Astrocyte (in vitro differentiated cells and primary cell): ENCODE measurements around the gene MCTP1. TPM values are rescaled to one million over a fixed set of nuclear protein-coding genes. Genes with fewer than 3 reads are reported as not detected.

Source experiments
- DNase-seq: peaks from one replicate; pipeline ENCODE4 v3.0.0-alpha.2; 2010; ENCODE audit warnings: low read depth
- FAIRE-seq: peaks from 2 replicates; lab custom pipeline; 2011; peaks lifted over from hg19 to GRCh38; lab: Jason Lieb, UNC
- H2AFZ ChIP-seq: 2 replicates; pipeline ENCODE4 v1.6.0; 2012; ENCODE audit warnings: low read depth, low read length, inconsistent platforms
- H3K27ac ChIP-seq: 2 replicates; pipeline ENCODE4 v1.5.1; 2011; ENCODE audit warnings: low read depth, low read length, inconsistent platforms
- H3K27me3 ChIP-seq: 2 replicates; pipeline ENCODE4 v1.6.0; 2011; ENCODE audit warnings: low read length, inconsistent platforms; ENCODE audit not compliant: insufficient read depth
- H3K36me3 ChIP-seq: 2 replicates; pipeline ENCODE4 v1.5.1; 2011; ENCODE audit warnings: low read length, inconsistent platforms; ENCODE audit not compliant: insufficient read depth
- H3K4me1 ChIP-seq: 2 replicates; pipeline ENCODE4 v1.5.1; 2011; ENCODE audit warnings: low read length, inconsistent platforms; ENCODE audit not compliant: insufficient read depth
- H3K4me2 ChIP-seq: 2 replicates; pipeline ENCODE4 v1.6.0; 2012; ENCODE audit warnings: low read length, inconsistent platforms
- H3K4me3 ChIP-seq: 2 replicates; pipeline ENCODE4 v1.5.1; 2011; ENCODE audit warnings: low read depth, mild to moderate bottlenecking, low read length, inconsistent platforms; ENCODE audit not compliant: insufficient read depth
- H3K79me2 ChIP-seq: 2 replicates; pipeline ENCODE4 v1.6.0; 2012; ENCODE audit warnings: mild to moderate bottlenecking, low read length, inconsistent platforms; ENCODE audit not compliant: insufficient read depth
- H3K9ac ChIP-seq: 2 replicates; pipeline ENCODE4 v1.6.0; 2012; ENCODE audit warnings: mild to moderate bottlenecking, low read length, inconsistent platforms
- H3K9me3 ChIP-seq: 2 replicates; pipeline ENCODE4 v1.5.1; 2012; ENCODE audit warnings: low read depth, mild to moderate bottlenecking, low read length, inconsistent platforms; ENCODE audit not compliant: insufficient read depth
- H4K20me1 ChIP-seq: 2 replicates; pipeline ENCODE4 v1.6.0; 2012; ENCODE audit warnings: low read length, inconsistent platforms; ENCODE audit not compliant: insufficient read depth
- H3K27ac Mint-ChIP-seq: one replicate; pipeline ENCODE4 v1.8.0; 2021; ENCODE audit warnings: mild to moderate bottlenecking, mixed read lengths; ENCODE audit not compliant: unreplicated experiment
- H3K27me3 Mint-ChIP-seq: one replicate; pipeline ENCODE4 v1.8.0; 2021; ENCODE audit warnings: low read depth, mixed read lengths; ENCODE audit not compliant: unreplicated experiment
- H3K36me3 Mint-ChIP-seq: one replicate; pipeline ENCODE4 v1.8.0; 2021; ENCODE audit warnings: low read depth, mixed read lengths; ENCODE audit not compliant: unreplicated experiment
- H3K4me1 Mint-ChIP-seq: one replicate; pipeline ENCODE4 v1.8.0; 2021; ENCODE audit warnings: low read depth, mixed read lengths; ENCODE audit not compliant: unreplicated experiment
- H3K4me3 Mint-ChIP-seq: one replicate; pipeline ENCODE4 v1.8.0; 2021; ENCODE audit warnings: mild to moderate bottlenecking, moderate library complexity, mixed read lengths; ENCODE audit not compliant: unreplicated experiment
- H3K9me3 Mint-ChIP-seq: one replicate; pipeline ENCODE4 v1.8.0; 2021; ENCODE audit warnings: mild to moderate bottlenecking, mixed read lengths; ENCODE audit not compliant: unreplicated experiment
- EZH2 ChIP-seq: IDR thresholded peaks from 2 replicates; pipeline ENCODE4 v1.6.1; 2012; ENCODE audit warnings: mild to moderate bottlenecking, low read length, inconsistent platforms; ENCODE audit not compliant: insufficient read depth
- total RNA-seq: library from RNA; stranded (reverse); gene quantifications from 2 replicates; pipeline ENCODE4 v1.2.1, GENCODE V29; 2021
- TF ChIP-seq, protein P1 (sequence below): IDR thresholded peaks from 2 replicates; pipeline ENCODE4 v1.5.1; 2011; ENCODE audit warnings: low read depth, mild to moderate bottlenecking, inconsistent platforms, low read length, moderate library complexity; ENCODE audit not compliant: insufficient read depth

The MCTP1 gene
- total RNA-seq, 1 donor from 2014 or later: 40.6 TPM

DNA sequence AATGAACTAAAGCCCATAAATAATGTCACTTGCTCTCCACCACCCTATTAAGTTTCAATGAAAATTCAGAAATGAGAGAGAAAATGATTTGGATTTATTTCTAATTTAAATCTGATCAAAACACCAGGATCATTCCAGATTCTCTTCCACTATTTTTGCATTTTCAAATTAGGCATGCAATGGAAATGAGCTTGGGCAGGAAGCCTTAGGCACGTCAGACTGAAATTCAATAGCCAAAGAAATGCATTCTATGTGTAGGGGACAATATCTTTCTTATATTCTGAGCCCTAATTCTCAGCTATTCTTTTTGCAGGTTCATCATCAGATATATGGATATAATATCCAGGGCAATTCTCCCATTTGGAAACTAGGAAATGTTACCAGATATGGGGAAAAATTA, 132.8 kb downstream of the MCTP1 start:
- peaks cover 16% of the 10 kb centered on the region for H3K9me3 Mint-ChIP-seq
- no peak overlapping the region for H3K27ac ChIP-seq
- H3K27me3 ChIP-seq: no peaks in the 10 kb centered on the region
- no peaks in the 10 kb centered on the region for H3K4me1 ChIP-seq
- H3K27me3 Mint-ChIP-seq: no peaks in the 10 kb centered on the region
- no peaks in the 10 kb centered on the region for H4K20me1 ChIP-seq
- no peaks in the 10 kb centered on the region for H3K36me3 ChIP-seq
- H3K79me2 ChIP-seq: no peaks in the 10 kb centered on the region
- H3K9me3 ChIP-seq: no peaks in the 10 kb centered on the region
- FAIRE-seq: no peak
- no peak overlapping the region for H3K27ac Mint-ChIP-seq
- H3K4me3 Mint-ChIP-seq: no peak overlapping the region
- H3K36me3 Mint-ChIP-seq: peaks cover 8% of the 10 kb centered on the region
- no peak overlapping the region for H3K4me3 ChIP-seq
- no peak overlapping the region for H2AFZ ChIP-seq
- DNase-seq: no peak
- no peak overlapping the region for H3K4me2 ChIP-seq
- peaks cover 8% of the 10 kb centered on the region for H3K4me1 Mint-ChIP-seq
- TF ChIP-seq EZH2: no peak
- TF ChIP-seq, protein P1, sequence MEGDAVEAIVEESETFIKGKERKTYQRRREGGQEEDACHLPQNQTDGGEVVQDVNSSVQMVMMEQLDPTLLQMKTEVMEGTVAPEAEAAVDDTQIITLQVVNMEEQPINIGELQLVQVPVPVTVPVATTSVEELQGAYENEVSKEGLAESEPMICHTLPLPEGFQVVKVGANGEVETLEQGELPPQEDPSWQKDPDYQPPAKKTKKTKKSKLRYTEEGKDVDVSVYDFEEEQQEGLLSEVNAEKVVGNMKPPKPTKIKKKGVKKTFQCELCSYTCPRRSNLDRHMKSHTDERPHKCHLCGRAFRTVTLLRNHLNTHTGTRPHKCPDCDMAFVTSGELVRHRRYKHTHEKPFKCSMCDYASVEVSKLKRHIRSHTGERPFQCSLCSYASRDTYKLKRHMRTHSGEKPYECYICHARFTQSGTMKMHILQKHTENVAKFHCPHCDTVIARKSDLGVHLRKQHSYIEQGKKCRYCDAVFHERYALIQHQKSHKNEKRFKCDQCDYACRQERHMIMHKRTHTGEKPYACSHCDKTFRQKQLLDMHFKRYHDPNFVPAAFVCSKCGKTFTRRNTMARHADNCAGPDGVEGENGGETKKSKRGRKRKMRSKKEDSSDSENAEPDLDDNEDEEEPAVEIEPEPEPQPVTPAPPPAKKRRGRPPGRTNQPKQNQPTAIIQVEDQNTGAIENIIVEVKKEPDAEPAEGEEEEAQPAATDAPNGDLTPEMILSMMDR: no peak
- H3K9ac ChIP-seq: no peak overlapping the region

DNA sequence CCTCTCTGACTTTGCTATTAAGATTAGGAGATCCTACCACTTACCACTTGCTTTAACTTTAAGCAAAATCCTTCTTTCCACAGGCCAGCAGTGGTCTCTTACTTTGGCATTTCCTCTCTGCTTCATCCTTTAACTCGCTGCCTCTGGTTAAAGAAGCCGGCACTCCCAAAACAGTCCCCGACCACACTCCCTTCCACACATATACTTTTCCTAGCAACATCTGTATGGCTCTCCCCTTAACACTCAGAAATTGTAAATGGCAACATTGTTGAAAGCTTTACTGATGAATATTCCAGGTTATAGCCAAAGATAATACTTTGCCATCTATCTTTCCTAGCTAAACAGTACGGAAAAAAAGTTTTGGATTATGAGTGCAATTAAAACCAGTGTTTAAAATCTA, 133.2 kb downstream of the MCTP1 start:
- Histone ChIP-seq H3K9ac (no peak overlapping the region), H3K9me3 (no peaks in the 10 kb centered on the region), H3K4me3 (no peak overlapping the region), H3K27ac (no peak overlapping the region), H3K36me3 (no peaks in the 10 kb centered on the region), H3K4me2 (no peak overlapping the region), H3K27me3 (no peaks in the 10 kb centered on the region), H3K79me2 (no peaks in the 10 kb centered on the region), H4K20me1 (no peaks in the 10 kb centered on the region), H2AFZ (no peak overlapping the region), H3K4me1 (no peaks in the 10 kb centered on the region)
- Mint-ChIP-seq H3K36me3 (peaks cover 8% of the 10 kb centered on the region), H3K27ac (no peak overlapping the region), H3K4me3 (peak overlapping the region; percentile 20), H3K27me3 (no peaks in the 10 kb centered on the region), H3K4me1 (peaks cover 8% of the 10 kb centered on the region), H3K9me3 (peaks cover 17% of the 10 kb centered on the region)
- DNase-seq (no peak), FAIRE-seq (no peak)
- TF ChIP-seq, protein P1: no peak
- no peak for TF ChIP-seq EZH2

DNA sequence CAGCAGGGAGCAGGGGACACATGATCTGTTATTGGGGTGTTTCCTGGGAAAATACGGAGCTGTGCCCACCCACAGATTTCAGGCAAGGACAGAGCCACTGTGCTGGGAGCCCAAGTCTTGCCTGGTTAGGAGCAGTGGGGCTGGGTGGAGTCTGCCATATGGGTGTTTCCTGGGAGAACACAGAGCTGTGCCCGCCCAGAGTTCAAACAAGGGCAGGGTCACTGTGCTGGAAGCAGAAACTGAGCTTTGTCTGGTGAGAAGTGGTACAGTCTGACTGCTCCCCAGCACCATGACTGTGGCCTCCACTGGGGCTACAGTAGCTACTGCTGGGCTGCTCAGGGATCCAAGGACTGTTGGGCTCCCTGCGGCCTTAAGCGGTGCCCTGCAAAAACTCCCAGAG, 135.5 kb downstream of the MCTP1 start:
- no peak for FAIRE-seq

More for the DNA sequence above, 135.5 kb downstream of the MCTP1 start:
- H3K36me3 ChIP-seq: no peaks in the 10 kb centered on the region
- H3K4me1 Mint-ChIP-seq: peaks cover 8% of the 10 kb centered on the region
- no peak overlapping the region for H3K4me3 Mint-ChIP-seq
- no peaks in the 10 kb centered on the region for H3K9me3 ChIP-seq
- TF ChIP-seq EZH2: no peak
- TF ChIP-seq, protein P1: no peak
- H4K20me1 ChIP-seq: no peaks in the 10 kb centered on the region
- H3K27ac Mint-ChIP-seq: no peak overlapping the region
- no peaks in the 10 kb centered on the region for H3K4me1 ChIP-seq
- peaks cover 11% of the 10 kb centered on the region for H3K36me3 Mint-ChIP-seq
- H3K4me2 ChIP-seq: no peak overlapping the region
- no peak overlapping the region for H3K9ac ChIP-seq
- H3K27me3 ChIP-seq: no peaks in the 10 kb centered on the region
- H3K4me3 ChIP-seq: no peak overlapping the region
- H3K9me3 Mint-ChIP-seq: peaks cover 24% of the 10 kb centered on the region
- no peak overlapping the region for H2AFZ ChIP-seq
- DNase-seq: no peak
- no peak overlapping the region for H3K27ac ChIP-seq
- no peaks in the 10 kb centered on the region for H3K79me2 ChIP-seq
- no peaks in the 10 kb centered on the region for H3K27me3 Mint-ChIP-seq
